HepG2 (cell line): ENCODE results near the gene MARF1. TPM values are rescaled to one million over a fixed set of nuclear protein-coding genes. Genes with fewer than 3 reads are reported as not detected.
A peak's percentile ranks its signal among the peaks of the same experiment; 100 is the strongest.

Experiments used
- ATAC-seq: fragments of 200-7000 bp; cut with Tn5 transposase; 3 replicates; pipeline ENCODE4 v1.9.1; 2020; ENCODE audit warnings: mild to moderate bottlenecking, moderate library complexity
- BruUV-seq: library from RNA; stranded (reverse); fragments of 400-500 nt; replicated peaks from 2 replicates; lab custom pipeline; 2021; lab: Mats Ljungman, UMichigan
- CTCF ChIA-PET: fragments of 300-600 bp; formaldehyde crosslinking; extraction: SDS; loops from one replicate; lab custom pipeline; 2021; ENCODE audit warnings: low total read pairs, inconsistent platforms, low intra/inter-chr PET ratio; lab: Yijun Ruan, JAX
- POLR2A ChIA-PET: fragments of 350-600 bp; sonication (Branson Sonifier 250); formaldehyde crosslinking; loops from one replicate; lab custom pipeline; 2020; ENCODE audit warnings: antibody characterized with exemption, inconsistent platforms; lab: Yijun Ruan, JAX
- DNase-seq: peaks from one replicate; pipeline ENCODE4 v3.0.0-alpha.2; 2015; ENCODE audit warnings: low spot score
- FAIRE-seq: peaks from 3 replicates; lab custom pipeline; 2011; peaks lifted over from hg19 to GRCh38; lab: Jason Lieb, UNC
- H2AFZ ChIP-seq: one replicate; pipeline ENCODE4 v1.6.1; 2011; ENCODE audit warnings: low read length, inconsistent platforms
- H3K27ac ChIP-seq: fragments of 300-600 bp; 3 replicates; pipeline ENCODE4 v1.8.0; 2011; ENCODE audit warnings: mixed run types, mild to moderate bottlenecking, mixed read lengths, low read length, inconsistent platforms; ENCODE audit not compliant: insufficient read depth; ENCODE audit errors: extremely low read length
- H3K27me3 ChIP-seq, 2 experiments: fragments of 200-600 bp in 1 of 2; 2 replicates in 1 of 2; 3 replicates in 1 of 2; pipeline versions ENCODE4 v1.6.0 to v1.8.0; 2011; ENCODE audit warnings: low read length in 2 of 2, mild to moderate bottlenecking in 2 of 2, moderate library complexity in 2 of 2, inconsistent platforms in 1 of 2; ENCODE audit not compliant: insufficient read depth in 2 of 2, control insufficient read depth in 1 of 2
- H3K36me3 ChIP-seq, 2 experiments: fragments of 200-600 bp in 1 of 2; replicated peaks in 1 of 2; 2 replicates in 1 of 2; 3 replicates in 1 of 2; pipeline versions ENCODE4 v1.5.1 to v1.8.0; 2011; ENCODE audit warnings: low read length in 2 of 2, inconsistent platforms in 1 of 2; ENCODE audit not compliant: insufficient read depth in 2 of 2, control insufficient read depth in 1 of 2
- H3K4me1 ChIP-seq: 2 replicates; pipeline ENCODE4 v1.5.1; 2012; ENCODE audit warnings: low read length, inconsistent platforms; ENCODE audit not compliant: insufficient read depth
- H3K4me2 ChIP-seq: 2 replicates; pipeline ENCODE4 v1.6.0; 2011; ENCODE audit warnings: low read depth, low read length, inconsistent platforms
- H3K4me3 ChIP-seq, 3 experiments: fragments of 200-600 bp in 1 of 3; sonication (generic), shearing (Covaris generic) in 1 of 3; replicated peaks in 1 of 3; 2 replicates each; pipeline ENCODE4 v1.5.1; 2011 to 2016; ENCODE audit warnings: low read length in 3 of 3, inconsistent platforms in 2 of 3, low read depth in 2 of 3, mild to moderate bottlenecking in 2 of 3, control low read depth in 1 of 3, mixed read lengths in 1 of 3; ENCODE audit not compliant: insufficient read depth in 1 of 3
- H3K79me2 ChIP-seq: one replicate; pipeline ENCODE4 v1.6.1; 2011; ENCODE audit warnings: low read length, inconsistent platforms; ENCODE audit not compliant: insufficient read depth
- H3K9ac ChIP-seq: 2 replicates; pipeline ENCODE4 v1.6.0; 2011; ENCODE audit warnings: mild to moderate bottlenecking, low read depth, low read length, inconsistent platforms; ENCODE audit not compliant: insufficient read depth
- H3K9me3 ChIP-seq: 2 replicates; pipeline ENCODE4 v1.5.1; 2012; ENCODE audit warnings: mild to moderate bottlenecking, low read length
- H4K20me1 ChIP-seq: 2 replicates; pipeline ENCODE4 v1.6.0; 2011; ENCODE audit warnings: inconsistent platforms, mild to moderate bottlenecking, low read length, moderate library complexity; ENCODE audit not compliant: insufficient read depth
- ARID2 ChIP-seq: sonication (generic); formaldehyde crosslinking; IDR thresholded peaks from 2 replicates; pipeline ENCODE4 v1.8.1; 2022; ENCODE audit warnings: mild to moderate bottlenecking, missing genetic modification reagents, borderline replicate concordance
- ELF4 ChIP-seq: sonication (generic); formaldehyde crosslinking; IDR thresholded peaks from 2 replicates; pipeline ENCODE4 v1.5.0; 2020; ENCODE audit warnings: missing genetic modification reagents, mild to moderate bottlenecking, moderate library complexity, borderline replicate concordance
- KLF16 ChIP-seq, 2 experiments: sonication (generic) in 1 of 2; formaldehyde crosslinking in 1 of 2; IDR thresholded peaks; 2 replicates each; pipeline versions ENCODE4 v1.6.1 to v1.8.0; 2016 to 2023; ENCODE audit warnings: missing genetic modification reagents in 2 of 2, missing compliant biosample characterization in 1 of 2
- MED13 ChIP-seq: sonication (generic); formaldehyde crosslinking; IDR thresholded peaks from 2 replicates; pipeline ENCODE4 v1.5.0; 2020; ENCODE audit warnings: missing genetic modification reagents
- NAIF1 ChIP-seq: sonication (generic); formaldehyde crosslinking; IDR thresholded peaks from 2 replicates; pipeline ENCODE4 v1.5.0; 2020; ENCODE audit warnings: mild to moderate bottlenecking, missing genetic modification reagents, borderline replicate concordance
- RBM22 ChIP-seq: fragments of 200-400 bp; formaldehyde crosslinking; optimal IDR thresholded peaks from 2 replicates; pipeline ENCODE3; 2017; ENCODE audit warnings: mild to moderate bottlenecking, low read length, moderate library complexity
- STAT6 ChIP-seq: sonication (generic); formaldehyde crosslinking; IDR thresholded peaks from 2 replicates; pipeline ENCODE4 v1.4.0; 2020; ENCODE audit warnings: missing genetic modification reagents, mild to moderate bottlenecking, borderline replicate concordance
- ZBTB10 ChIP-seq: sonication (generic); formaldehyde crosslinking; IDR thresholded peaks from 2 replicates; pipeline ENCODE4 v1.4.0; 2020; ENCODE audit warnings: missing genetic modification reagents, borderline replicate concordance
- ZBTB20 ChIP-seq: sonication (generic); formaldehyde crosslinking; IDR thresholded peaks from 2 replicates; pipeline ENCODE4 v1.8.1; 2023; ENCODE audit warnings: missing genetic modification reagents, low read depth, mild to moderate bottlenecking, borderline replicate concordance
- ZFP36L1 ChIP-seq: sonication (generic); formaldehyde crosslinking; IDR thresholded peaks from 2 replicates; pipeline ENCODE4 v1.8.0; 2022; ENCODE audit warnings: mild to moderate bottlenecking, missing genetic modification reagents, moderate library complexity
- ZNF382 ChIP-seq: sonication (generic); formaldehyde crosslinking; IDR thresholded peaks from 2 replicates; pipeline ENCODE4 v1.5.0; 2020; ENCODE audit warnings: missing genetic modification reagents, mild to moderate bottlenecking, borderline replicate concordance
- ZNF503 ChIP-seq: sonication (generic); formaldehyde crosslinking; IDR thresholded peaks from 2 replicates; pipeline ENCODE4 v1.4.0; 2020; ENCODE audit warnings: missing genetic modification reagents
- ZNF614 ChIP-seq: IDR thresholded peaks from 2 replicates; pipeline ENCODE4 v1.6.1; 2018; ENCODE audit warnings: missing biosample characterization, missing genetic modification reagents, inconsistent platforms, borderline replicate concordance
- ZNF790 ChIP-seq: sonication (generic); formaldehyde crosslinking; IDR thresholded peaks from 2 replicates; pipeline ENCODE4 v1.8.0; 2022; ENCODE audit warnings: missing genetic modification reagents, mild to moderate bottlenecking, borderline replicate concordance
- WGBS: methylation state at CpG from one replicate; pipeline ENCODE4 v1.1.6; 2017; ENCODE audit warnings: low lambda C conversion rate; 5-methylcytosine and 5-hydroxymethylcytosine counted together
- in situ Hi-C: cut with HindIII; loops from 2 replicates; pipeline ENCODE4 v1.10.0; 2017; ENCODE audit warnings: low pct_unique_long_range_greater_than_20kb; ENCODE audit not compliant: extremely low pct_ligation_motif_present
- intact Hi-C: fragments of 100-400 bp; cut with micrococcal nuclease; formaldehyde crosslinking; loops from one replicate; pipeline ENCODE4 v1.10.0; 2022; ENCODE audit not compliant: unreplicated experiment
- polyA plus RNA-seq, 8 experiments: library from polyadenylated mRNA; depleted of rRNA in 3 of 8; stranded (reverse) in 7 of 8; unstranded in 1 of 8; fragments of >200 nt; fragmentation: Illumina TruSeq in 4 of 8; extraction: Trizol in 4 of 8; gene quantifications; 2 replicates each; pipeline versions ENCODE4 v1.2.1 to v1.2.3, GENCODE V29; 2011 to 2016; ENCODE audit warnings: low read depth in 4 of 8, missing spikeins in 1 of 8, mixed read lengths in 1 of 8; ENCODE audit not compliant: insufficient read depth in 1 of 8
- total RNA-seq, 5 experiments: library from RNA; depleted of rRNA; stranded (reverse); fragments of >200 nt; fragmentation: Illumina TruSeq; extraction: Trizol; gene quantifications; 2 replicates each; pipeline ENCODE4 v1.2.3, GENCODE V29; 2016; ENCODE audit warnings: low read depth in 1 of 5

The MARF1 gene
- total and polyA plus RNA-seq, 2 of the 13 experiments (the other 11 are each of a cell fraction or from before 2014, with no cell fraction given): 8.7 to 20.7 TPM

GRCh38 chr16:15641753-15642556 is 999 bp downstream of the MARF1 start:
- Histone ChIP-seq H3K9ac (peak overlapping the region; percentile 100), H3K4me1 (peaks cover 43% of the 10 kb centered on the region), H3K27ac (peak overlapping the region; percentile 99), H3K4me2 (peak overlapping the region; percentile 92), H3K4me3 (peak overlapping the region; percentile 77 to 87 (median 83)), H3K9me3 (no peaks in the 10 kb centered on the region), H3K36me3 (peaks cover 8 to 18% of the 10 kb centered on the region in 2 experiments), H4K20me1 (no peaks in the 10 kb centered on the region), H3K79me2 (peaks cover 27% of the 10 kb centered on the region), H3K27me3 (no peaks in the 10 kb centered on the region; a peak in 1 of 5 replicates), H2AFZ (no peak overlapping the region)
- DNase-seq (no peak), ATAC-seq (no peak), FAIRE-seq (no peak)
- ChIA-PET CTCF (interaction anchor here (0.7 to 1.9 kb wide), 2 partner anchors 34 to 40 kb away, joined by 3 to 7 read pairs; no protein-coding TSS in a partner anchor), POLR2A (interaction anchor here (0.7 to 5.7 kb wide), 31 partner anchors 11 to 589 kb away, joined by 3 to 121 read pairs (median 6); partner anchors contain the start of gene RRN3)
- intact Hi-C loops: loop anchor here (1.0 to 5.0 kb wide), 5 partner anchors 31 to 89 kb away; no protein-coding TSS in a partner anchor
- BruUV-seq: no TSS peak
- in situ Hi-C loops: no loop called here
- 10% methylated on average over 15 of the region's 15 CpGs for WGBS
- TF ChIP-seq RBM22 (no peak), MED13 (no peak), NAIF1 (CRISPR knock-in tag) (0 out of 2 replicates have a peak, but pooled peaks have one; percentile 3), STAT6 (CRISPR knock-in tag) (0 out of 2 replicates have a peak, but pooled peaks have one; percentile 70), ZNF790 (peak; percentile 86), ARID2 (CRISPR knock-in tag) (no peak), ZNF614 (peak; percentile 39), KLF16 (CRISPR knock-in tag; IDR thresholded peaks at IDR 0.05) (no peak; a peak in 1 of 4 replicates), ZNF503 (CRISPR knock-in tag) (0 out of 2 replicates have a peak, but pooled peaks have one; percentile 24), ZBTB10 (CRISPR knock-in tag) (peak; percentile 21; the same call in 1 of the 2 replicates), ZFP36L1 (CRISPR knock-in tag) (peak; percentile 42; the same call in 1 of the 2 replicates), ZNF382 (no peak), ELF4 (CRISPR knock-in tag) (peak; percentile 94; the same call in 1 of the 2 replicates), ZBTB20 (CRISPR knock-in tag) (0 out of 2 replicates have a peak, but pooled peaks have one; percentile 2)
